Occipital lobe (tissue), 2 donors: ENCODE measurements around the gene UGT1A8. TPM values are rescaled to one million over a fixed set of nuclear protein-coding genes. Genes with fewer than 3 reads are reported as not detected.
"Not testable (repeated sequence)": the region's sequence is repeated elsewhere in the genome, so short reads cannot be mapped to it uniquely, and the experiment has no call there.

Source experiments
- DNase-seq: peaks from one replicate; lab custom pipeline; 2025; lab: John Stamatoyannopoulos, UW
- total RNA-seq: library from RNA; depleted of rRNA; stranded (reverse); fragments of >200 nt; gene quantifications from one replicate; pipeline ENCODE4 v1.2.3, GENCODE V29; 2014

UGT1A8 gene
- total RNA-seq, 1 donor from 2014 or later = not detected

GRCh38 chr2:233686928-233687327 lies 69.5 kb downstream of the UGT1A8 start:
- DNase-seq = no peak

DNA sequence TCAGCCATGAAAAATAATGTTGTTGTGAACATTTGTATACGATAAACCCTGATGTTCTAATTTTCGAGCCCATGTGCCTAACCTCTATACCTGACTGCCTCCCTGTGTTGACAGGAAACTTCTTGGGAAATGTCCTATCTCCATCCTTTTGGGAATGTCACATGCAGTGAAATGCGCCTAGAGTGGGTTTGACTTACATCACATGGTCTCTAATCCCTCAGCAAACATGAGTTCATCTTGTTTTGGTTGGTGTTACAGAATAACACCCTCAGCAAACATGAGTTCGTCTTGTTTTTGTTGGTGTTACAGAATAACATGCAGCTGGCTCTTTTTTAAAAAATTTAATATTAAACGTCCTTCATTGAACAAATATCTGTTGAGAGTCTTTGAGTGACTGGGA lies 70.9 kb downstream of the UGT1A8 start:
- DNase-seq = no peak

DNA sequence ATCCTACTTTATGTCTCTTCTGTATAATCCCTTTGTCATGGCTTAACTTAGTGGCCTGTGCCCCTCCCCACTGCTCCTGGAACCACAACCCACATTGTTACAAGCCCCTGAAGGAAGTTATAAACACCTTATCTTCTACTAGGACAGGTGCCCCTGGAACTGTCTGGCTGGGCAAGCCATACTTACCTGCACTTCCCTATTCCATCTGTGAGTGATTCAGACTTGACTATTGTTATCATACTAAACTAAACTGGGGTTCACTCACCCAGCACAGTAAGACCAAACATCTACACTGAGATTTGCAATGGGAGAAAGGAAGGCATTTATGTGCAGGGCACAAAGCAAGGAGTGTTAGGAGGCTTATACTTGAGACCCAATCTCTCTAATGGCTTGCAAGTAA lies 71.6 kb downstream of the UGT1A8 start:
- DNase-seq = no peak

GRCh38 chr2:233689501-233689900 lies 72.1 kb downstream of the UGT1A8 start:
- no peak for DNase-seq

- no peak for DNase-seq
Measured at GRCh38 chr2:233690444-233690843, 73.0 kb downstream of the UGT1A8 start.

- DNase-seq = no peak
Measured at GRCh38 chr2:233691443-233692433, 74.3 kb downstream of the UGT1A8 start.

DNA sequence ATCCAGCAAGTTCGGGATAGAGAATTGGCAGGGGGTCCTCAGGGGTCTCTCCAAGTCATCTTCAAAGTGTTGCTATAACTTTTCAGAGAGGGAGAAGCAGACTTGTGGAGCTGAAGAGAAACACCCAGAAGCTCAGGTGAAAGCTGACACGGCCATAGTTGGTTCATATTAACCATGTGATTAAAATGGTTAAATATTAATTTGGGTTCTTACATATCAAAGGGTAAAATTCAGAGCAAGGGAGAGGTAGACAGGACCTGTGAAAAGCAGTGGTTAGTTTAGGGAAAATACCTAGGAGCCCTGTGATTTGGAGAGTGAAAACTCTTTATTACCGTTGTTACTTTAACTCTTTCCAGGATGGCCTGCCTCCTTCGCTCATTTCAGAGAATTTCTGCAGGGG lies 75.2 kb downstream of the UGT1A8 start, which contains the start of gene UGT1A6:
Gene UGT1A6 (plus strand): TSS at position 243 of the 400 bp plus-strand sequence. CDS start 115 bp downstream, at position 358.
- DNase-seq = no peak

DNA sequence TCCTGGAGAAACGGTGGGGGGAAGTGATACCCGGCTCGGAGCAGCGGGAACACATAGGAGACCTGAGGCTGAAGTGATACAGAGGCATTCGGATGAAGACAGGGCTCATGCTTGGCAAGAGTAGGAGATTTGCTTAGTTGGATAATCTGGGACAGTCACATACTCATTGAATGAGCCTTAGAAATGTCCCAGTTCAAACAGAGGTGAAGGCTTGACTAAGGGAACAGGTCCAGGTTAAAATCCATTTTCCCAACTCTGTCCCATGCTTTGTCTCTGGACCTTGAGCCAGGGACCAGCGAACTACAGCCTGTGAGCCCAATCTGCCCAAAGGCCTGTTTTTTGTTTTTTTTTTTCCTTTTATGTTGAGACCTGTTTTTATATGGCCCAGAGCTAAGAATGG lies 76.5 kb downstream of the UGT1A8 start:
- no peak for DNase-seq

- DNase-seq = no peak
Measured at GRCh38 chr2:233698740-233699139, 81.3 kb downstream of the UGT1A8 start.

GRCh38 chr2:233699424-233700027 lies 82.1 kb downstream of the UGT1A8 start:
- DNase-seq = no peak

- DNase-seq = no peak
Measured at GRCh38 chr2:233700028-233700635, 82.7 kb downstream of the UGT1A8 start.

GRCh38 chr2:233700842-233701241 lies 83.4 kb downstream of the UGT1A8 start:
- not testable (repeated sequence) for DNase-seq

DNA sequence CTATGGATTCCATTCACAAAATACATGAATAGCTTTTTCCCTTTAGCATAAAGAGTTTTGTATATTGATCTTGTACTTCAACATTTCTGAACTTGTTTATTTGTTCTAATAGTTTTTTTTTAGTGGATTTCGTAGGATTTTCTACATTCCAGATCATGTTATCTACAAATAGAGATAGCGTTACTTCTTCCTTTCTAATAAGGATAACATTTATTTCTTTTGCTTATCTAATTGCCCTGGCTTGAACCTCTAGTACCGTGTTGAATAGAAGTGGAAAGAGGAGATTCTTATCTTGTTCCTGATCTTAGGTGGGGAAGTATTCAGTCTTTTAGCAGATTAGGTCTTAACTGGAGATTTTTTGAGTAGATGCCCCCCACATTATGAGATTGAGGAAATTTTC lies 84.8 kb downstream of the UGT1A8 start:
- DNase-seq = no peak

DNA sequence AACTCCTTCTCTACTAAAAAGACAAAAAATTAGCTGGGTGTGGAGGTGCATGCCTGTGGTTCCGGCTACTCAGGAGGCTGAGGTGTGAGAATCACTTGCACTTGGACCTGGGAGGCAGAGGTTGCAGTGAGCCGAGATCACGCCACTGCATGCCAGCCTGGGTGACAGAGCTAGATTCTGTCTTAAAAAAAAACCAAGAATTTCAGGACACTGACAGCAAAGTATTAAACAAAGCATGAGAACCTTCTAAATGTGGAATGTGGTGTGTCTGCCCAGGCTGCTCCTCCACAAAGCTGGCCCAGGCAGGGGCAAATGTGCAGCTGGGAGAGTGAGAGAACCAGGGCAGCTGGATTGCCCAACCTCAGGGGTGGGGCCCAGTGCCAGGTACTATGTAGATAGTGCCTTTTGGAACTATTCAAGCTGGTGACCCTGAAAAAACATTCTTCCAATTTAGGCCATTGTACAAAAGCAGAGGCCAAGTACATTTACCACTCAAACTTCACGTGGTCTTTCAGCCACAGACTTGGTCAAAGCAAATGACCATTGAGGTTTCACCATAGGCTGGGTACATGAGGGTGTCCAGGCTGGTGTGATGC lies 88.6 kb downstream of the UGT1A8 start:
- DNase-seq = no peak

- DNase-seq = no peak
Measured at GRCh38 chr2:233706720-233707119, 89.3 kb downstream of the UGT1A8 start.

DNA sequence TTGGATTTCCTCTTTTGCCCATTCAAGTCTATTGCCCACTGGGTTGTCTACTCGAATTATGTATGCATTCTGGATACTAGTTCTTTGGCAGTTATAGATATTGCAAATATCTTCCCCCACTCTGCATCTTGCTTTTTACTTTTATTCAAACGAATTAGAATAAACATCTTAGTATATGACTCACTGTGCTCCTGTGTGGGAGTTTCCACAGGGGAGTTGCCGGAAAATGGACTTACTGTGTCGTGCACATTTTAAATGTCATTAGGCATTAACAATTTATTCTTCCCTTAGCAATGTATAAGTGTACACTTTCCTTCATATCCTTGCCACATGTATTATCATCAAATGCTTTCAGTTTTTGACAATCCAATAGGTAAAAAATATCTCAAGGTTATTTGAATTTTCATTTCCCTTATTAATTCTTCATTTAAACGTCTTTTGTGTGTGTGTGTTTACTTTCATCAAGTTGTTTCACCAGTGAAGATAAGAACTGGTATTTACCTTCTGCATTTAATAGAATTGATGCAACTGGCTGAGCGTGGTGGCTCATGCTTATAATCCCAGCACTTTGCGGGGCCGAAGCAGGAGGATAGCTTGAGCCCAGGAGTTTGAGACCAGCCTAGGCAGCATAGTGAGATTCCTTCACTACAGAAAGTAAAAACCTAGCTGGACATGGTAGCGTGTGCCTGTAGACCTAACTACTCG lies 90.7 kb downstream of the UGT1A8 start:
- DNase-seq = no peak

- DNase-seq = no peak
Measured at GRCh38 chr2:233708942-233709341, 91.5 kb downstream of the UGT1A8 start.

- peak; percentile 18 for DNase-seq
Measured at GRCh38 chr2:233711312-233712008, 94.0 kb downstream of the UGT1A8 start.

DNA sequence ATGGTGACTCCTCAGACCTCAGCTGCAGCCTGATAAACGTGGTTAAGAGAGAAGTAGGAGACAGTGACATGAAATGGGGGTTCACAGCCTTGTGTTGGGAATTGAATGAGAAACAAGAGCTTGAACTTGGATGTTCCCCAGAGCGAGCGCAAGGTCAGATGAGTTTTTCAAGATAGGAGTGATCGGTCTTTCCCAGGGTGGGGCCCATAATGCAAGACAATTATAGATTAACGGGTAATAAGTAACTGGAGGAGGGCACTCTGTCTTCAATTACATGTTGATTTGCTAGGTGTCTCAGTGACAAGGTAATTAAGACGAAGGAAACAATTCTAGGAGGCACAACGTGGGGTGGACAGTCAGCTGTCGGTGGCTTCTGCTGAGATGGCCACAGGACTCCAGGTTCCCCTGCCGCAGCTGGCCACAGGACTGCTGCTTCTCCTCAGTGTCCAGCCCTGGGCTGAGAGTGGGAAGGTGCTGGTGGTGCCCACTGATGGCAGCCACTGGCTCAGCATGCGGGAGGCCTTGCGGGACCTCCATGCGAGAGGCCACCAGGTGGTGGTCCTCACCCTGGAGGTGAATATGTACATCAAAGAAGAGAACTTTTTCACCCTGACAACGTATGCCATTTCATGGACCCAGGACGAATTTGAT lies 95.3 kb downstream of the UGT1A8 start, which contains the start of gene UGT1A5:
Gene UGT1A5 (plus strand): TSS at position 297 of the 651 bp plus-strand sequence. CDS start 85 bp downstream, at position 382.
- DNase-seq = no peak

GRCh38 chr2:233713262-233713615 lies 95.8 kb downstream of the UGT1A8 start:
- no peak for DNase-seq
